Uterus (tissue), 2 donors: ENCODE measurements around the gene SEMA4C.

Source experiments
- CTCF ChIP-seq, 4 experiments: fragments of 200-600 bp in 2 of 4; fragments of 450-650 bp in 2 of 4; sonication (generic) in 2 of 4; IDR thresholded peaks; one replicate each; pipeline ENCODE4 v1.5.1; 2016 to 2019; ENCODE audit warnings: antibody characterized with exemption in 4 of 4, mild to moderate bottlenecking in 2 of 4, moderate library complexity in 1 of 4
- POLR2A ChIP-seq, 2 donors: fragments of 450-650 bp; IDR thresholded peaks; one replicate each; pipeline ENCODE4 v1.6.1; 2016; ENCODE audit warnings: antibody characterized with exemption in 2 of 2, mild to moderate bottlenecking in 1 of 2, moderate library complexity in 1 of 2

- TF ChIP-seq CTCF (IDR thresholded peaks at IDR 0.05) (no peak), POLR2A (IDR thresholded peaks at IDR 0.05) (no peak)
Measured at GRCh38 chr2:96914332-96914731, 44.5 kb upstream of the SEMA4C start.
